ENCODE data around the gene IBA57.

GRCh38 chr1:228170666-228171065 lies 5.1 kb downstream of the IBA57 start:
- TF ChIP-seq CTCF (IDR thresholded peaks at IDR 0.05) (no peak), POLR2A (IDR thresholded peaks at IDR 0.05) (no peak)
